ENCODE data around the gene RDH12.
"Not testable (repeated sequence)": the region's sequence is repeated elsewhere in the genome, so short reads cannot be mapped to it uniquely, and the experiment has no call there.

Gene RDH12

DNA sequence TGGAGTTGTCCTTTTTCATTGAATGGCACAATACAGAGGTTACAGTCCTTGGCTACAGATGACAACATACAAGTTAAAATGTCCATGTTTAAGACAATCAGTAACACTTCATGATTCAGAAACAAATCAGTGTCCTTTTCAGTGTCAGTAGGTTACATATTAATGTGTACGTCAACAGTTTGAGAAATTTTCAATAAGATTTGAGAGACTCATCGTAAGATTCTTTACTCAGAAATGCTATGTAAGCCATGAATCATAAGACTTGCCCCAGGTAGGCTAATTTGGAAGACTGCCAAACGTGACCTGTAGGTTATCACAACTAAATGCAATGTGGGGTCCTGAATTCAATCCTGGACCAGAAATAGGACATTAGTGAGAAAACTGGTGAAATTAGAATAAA is 3.5 kb downstream of the RDH12 start:
- no peak for DNase-seq (ENCODE audit: low spot score)

DNA sequence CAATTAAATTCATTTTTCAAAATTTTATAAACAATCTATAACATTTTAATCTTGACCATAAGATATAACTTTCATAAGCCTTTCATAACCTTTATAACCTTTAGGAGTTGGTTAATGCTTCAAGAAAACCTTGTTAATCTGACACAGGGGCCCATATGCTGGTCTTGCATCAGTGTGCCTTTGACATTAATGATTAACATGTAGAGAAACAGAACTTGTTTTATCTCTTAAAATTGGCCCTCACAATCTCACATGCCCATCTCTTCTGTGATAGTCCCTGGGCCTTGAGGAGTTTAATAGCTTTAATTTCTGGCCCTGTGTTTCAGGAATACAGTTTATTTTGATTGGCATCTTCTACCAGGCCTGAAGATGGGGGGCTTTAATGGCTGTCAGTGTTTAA is 7.7 kb downstream of the RDH12 start:
- DNase-seq (ENCODE audit: low spot score) = not testable (repeated sequence)

DNA sequence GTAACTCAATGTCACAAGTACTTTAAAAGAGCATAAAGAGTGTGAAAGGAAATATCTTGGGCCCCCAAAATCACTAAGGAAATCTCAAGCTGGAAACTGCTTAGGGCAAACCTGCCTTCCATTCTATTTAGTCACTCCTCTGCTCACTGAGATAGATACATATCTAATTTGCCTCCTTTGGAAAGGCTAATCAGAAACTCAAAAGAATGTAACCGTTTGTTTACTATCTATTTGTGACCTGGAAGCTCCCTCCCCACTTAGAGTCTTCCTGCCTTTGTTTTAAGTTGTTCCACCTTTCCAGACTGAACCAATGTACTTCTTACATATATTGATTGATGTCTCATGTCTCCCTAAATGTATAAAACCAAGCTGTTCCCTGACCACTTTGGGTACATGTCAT is 8.1 kb downstream of the RDH12 start:
- DNase-seq (ENCODE audit: low spot score) = not testable (repeated sequence)

DNA sequence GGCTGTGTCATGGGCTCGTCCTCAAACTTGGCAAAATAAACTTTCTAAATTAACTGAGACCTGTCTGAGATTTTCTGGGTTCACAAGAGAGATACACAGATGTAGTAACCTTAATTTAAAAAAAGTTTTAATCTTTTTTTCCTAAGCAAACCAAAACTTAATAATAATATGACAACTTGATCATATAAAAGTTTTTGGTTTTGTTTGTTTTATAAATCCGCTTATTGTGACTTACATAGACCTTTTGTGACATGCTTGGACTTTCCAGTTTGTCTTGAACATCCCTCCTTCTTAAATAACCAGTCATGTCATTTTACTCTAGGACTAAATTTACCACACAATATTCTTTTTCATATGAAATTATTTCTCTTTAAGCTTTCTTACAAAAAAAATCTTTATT is 8.5 kb downstream of the RDH12 start:
- no peak for DNase-seq (ENCODE audit: low spot score)

DNA sequence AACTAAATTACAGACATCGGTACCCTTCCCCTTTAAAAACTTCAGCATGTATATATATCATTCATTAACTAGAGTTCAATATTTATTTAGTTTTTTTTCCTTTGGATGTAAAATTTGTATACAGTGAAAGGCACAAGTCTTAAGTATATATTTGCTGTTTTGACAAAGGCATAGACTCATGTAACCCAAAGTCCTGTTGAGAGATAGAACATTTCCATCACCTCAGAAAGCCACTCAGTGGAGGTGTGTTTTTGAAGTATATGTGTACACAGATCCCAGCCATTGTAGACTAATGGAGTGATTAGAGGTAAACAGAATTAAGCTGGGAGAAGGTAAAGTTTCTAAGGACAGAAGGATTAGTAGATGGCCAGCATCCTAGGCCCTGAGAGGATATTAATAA is 15.4 kb downstream of the RDH12 start:
- no peak for DNase-seq (ENCODE audit: low spot score)

DNA sequence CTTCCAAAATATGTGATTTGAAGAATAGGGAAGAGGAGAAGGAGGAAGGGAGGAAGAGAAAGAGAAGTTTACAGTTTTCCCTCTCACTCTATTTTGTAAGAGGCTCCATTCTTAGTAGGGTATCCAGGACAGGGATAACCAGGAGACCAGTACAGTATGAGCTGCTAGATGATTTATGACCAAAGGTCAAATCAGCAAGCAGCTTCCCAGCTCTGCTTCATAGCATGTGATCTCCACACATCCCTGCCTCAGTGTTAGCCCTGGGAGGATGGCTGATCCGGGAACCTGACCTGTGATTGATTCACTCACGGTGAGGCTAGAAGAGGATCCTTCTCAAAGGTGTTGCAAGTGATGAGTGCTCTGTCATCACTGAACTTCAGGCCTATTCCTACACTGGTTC is 16.6 kb downstream of the RDH12 start:
- no peak for DNase-seq (ENCODE audit: low spot score)

DNA sequence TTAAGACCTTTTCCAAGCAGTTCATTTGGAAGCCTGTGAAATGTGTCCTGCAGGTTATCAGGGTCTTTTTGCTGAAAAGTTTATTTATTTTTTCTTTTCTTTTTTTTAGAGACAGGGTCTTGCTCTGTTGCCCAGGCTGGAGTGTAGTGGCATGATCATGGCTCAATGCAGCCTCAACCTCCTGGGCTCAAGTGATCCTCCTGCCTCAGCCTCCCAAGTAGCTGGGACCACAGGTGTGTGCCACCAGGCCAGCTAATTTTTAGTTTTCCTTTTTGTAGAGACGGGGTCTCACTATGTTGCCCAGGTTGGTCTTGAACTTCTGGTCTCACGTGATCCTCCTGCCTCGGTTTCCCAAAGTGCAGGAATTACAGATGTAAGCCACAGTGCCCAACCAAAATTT is 17.7 kb downstream of the RDH12 start:
- not testable (repeated sequence) for DNase-seq (ENCODE audit: low spot score)

DNA sequence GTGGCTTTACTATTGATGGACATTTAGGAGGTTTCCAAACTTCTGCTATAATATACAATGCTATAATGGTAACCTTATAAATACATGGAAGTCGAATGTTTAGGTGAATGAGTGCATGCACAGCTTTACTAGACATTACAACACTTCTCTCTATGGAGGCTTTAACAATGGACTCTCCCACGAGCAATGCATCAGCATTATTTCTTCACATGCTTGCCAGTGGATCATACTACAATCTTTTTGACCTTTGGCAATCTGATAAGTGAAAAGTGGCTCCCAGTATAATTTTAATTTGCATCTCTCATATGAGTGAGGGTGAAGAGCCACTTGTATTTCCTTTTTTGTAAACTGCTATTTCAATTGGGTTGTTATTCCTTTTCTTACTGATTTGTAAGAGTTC is 18.2 kb downstream of the RDH12 start:
- DNase-seq (ENCODE audit: low spot score) = no peak

DNA sequence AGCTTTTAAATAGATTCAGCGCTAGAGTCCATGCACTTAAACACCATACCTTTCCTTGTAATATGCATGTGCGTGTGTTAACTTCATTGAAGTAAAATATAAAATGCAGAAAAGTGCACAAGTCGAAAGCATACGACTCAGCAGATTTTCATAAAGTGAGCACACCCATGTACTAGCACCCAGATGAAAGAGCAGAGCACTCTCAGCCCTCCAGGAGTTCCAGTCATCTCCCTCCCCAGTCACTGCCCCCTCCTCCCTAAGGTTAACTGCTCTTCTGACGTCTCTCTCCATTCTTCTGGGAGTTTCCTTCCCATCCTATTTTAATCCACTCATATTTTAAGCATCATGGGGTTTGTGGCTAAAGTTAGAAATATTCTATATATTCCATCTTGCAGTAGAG is 20.2 kb downstream of the RDH12 start:
- no peak for DNase-seq (ENCODE audit: low spot score)

DNA sequence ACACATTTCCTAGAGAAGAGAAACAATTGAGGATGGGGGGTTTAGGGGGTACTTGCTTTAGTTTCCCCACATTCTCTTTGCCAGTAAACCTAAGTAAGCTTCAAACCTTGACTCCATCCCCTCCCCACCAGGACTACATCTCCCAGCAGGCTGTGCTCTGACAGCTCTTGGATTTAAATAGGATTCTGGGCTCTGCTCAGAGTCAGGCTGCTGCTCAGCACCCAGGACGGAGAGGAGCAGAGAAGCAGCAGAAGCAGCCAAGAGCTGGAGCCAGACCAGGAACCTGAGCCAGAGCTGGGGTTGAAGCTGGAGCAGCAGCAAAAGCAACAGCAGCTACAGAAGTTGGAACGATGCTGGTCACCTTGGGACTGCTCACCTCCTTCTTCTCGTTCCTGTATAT is 20.6 kb downstream of the RDH12 start:
- DNase-seq (ENCODE audit: low spot score) = no peak

DNA sequence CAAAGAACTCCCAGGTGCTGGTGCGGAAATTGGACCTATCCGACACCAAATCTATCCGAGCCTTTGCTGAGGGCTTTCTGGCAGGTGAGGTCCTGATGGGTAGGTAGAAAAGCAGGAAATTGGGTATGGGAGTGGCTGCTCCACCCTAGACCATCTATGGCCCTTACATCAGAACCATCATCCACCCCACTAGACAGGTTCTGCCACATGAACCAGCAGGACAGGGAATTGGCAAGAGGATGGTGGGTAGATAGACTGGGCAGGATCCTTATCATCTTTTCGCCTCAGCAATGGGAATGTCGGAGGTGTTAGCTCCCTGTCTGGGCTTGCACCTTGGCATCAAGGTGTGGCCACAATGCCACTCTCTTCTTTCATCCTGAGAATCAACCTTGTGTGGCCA is 23.5 kb downstream of the RDH12 start:
- no peak for DNase-seq (ENCODE audit: low spot score)

DNA sequence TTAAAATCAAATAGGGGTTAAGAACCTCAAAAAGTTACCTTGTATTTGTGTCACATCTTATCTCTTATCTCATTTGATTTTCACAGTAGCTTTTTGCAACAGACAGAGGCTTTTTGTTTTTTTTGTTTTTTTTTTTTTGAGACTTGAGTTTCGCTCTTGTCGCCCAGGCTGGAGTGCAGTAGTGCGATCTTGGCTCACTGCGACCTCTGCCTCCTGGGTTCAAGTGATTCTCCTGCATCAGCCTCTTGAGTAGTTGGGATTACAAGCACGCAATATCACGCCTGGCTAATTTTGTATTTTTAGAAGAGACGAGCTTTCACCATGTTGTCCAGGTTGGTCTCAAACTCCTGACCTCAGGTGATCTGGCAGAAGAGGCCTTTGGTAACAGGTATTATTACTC is 25.7 kb downstream of the RDH12 start:
- DNase-seq (ENCODE audit: low spot score) = no peak

DNA sequence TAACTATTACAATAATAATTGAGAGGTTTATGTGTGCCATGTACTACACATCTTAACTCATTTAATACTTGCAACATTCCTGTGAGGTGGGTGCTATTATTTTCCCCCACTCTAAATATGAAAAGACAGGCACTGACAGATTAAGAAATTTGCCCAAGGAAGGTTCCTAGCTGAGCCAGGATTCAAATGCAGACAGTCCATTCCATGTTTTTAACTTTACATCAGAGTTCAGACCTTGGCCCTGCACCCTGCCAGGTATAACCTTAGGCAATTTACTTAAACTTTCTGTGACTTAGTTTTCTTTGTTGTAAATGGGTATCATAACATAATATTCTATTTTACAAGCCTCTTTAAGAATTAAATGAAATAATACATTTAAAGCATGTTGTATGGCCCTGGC is 26.6 kb downstream of the RDH12 start:
- no peak for DNase-seq (ENCODE audit: low spot score)

DNA sequence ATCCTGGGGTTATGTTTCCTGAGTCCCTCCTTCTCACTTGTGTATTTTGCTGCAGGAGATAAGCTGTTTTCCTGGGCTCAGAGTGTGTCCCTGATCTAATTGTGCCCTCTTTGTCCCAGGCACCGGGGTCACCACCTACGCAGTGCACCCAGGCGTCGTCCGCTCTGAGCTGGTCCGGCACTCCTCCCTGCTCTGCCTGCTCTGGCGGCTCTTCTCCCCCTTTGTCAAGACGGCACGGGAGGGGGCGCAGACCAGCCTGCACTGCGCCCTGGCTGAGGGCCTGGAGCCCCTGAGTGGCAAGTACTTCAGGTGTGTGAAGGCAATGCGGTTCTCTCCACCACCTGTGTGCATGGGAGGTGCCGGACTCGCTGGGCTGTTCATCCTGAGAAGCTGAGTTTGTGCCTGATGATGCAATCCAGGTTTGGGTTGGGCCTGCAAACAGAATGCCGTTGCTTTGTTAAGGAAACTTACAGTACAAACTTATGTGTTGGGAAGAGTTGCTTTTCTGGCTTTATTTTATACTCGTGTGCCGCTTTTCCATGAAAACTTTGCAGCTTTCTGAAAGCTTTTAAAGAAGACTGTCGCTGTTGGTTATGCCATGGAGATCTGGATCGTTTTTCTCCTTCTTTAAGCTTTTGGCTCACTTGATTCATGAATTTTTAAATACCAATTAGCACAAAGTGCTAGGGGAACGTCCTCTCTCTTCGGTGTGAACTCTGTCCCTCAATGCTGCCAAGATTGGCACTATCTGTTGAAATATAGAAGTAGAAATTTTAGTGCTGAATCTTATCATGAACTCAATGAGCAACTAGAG is 27.6 kb downstream of the RDH12 start:
- DNase-seq (ENCODE audit: low spot score) = no peak

DNA sequence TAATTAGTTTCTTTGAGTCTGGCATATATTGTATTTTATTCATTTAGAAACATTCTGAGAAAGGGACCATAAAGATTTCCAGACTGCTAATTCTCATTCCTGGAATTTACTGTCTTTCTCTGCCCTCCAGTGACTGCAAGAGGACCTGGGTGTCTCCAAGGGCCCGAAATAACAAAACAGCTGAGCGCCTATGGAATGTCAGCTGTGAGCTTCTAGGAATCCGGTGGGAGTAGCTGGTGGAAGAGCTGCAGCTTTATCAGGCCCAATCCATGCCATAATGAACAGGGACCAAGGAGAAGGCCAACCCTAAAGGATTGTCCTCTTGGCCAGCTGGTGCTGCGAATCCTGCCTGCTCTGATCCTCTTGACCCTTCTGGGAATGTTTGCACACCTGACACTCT is 31.9 kb downstream of the RDH12 start:
- DNase-seq (ENCODE audit: low spot score) = no peak

DNA sequence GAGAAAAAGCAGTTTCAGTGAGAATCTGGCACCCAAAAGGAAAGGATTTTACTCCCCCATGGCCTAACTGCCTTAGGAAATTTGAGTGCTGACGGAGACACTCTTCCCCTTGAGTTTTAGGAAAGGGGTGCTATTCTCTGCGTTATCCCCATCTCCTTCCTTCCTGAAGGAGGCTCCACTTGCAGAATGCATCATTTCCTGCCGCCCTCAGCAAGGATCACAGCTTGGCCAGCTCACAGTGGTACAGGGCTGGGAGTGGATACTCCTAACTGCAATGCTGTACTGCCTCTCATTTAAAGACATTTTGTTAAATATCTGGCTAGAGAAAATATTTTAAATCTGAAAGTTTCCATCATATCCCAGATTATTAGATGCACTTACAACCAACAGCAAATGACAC is 33.0 kb downstream of the RDH12 start:
- DNase-seq (ENCODE audit: low spot score) = no peak

DNA sequence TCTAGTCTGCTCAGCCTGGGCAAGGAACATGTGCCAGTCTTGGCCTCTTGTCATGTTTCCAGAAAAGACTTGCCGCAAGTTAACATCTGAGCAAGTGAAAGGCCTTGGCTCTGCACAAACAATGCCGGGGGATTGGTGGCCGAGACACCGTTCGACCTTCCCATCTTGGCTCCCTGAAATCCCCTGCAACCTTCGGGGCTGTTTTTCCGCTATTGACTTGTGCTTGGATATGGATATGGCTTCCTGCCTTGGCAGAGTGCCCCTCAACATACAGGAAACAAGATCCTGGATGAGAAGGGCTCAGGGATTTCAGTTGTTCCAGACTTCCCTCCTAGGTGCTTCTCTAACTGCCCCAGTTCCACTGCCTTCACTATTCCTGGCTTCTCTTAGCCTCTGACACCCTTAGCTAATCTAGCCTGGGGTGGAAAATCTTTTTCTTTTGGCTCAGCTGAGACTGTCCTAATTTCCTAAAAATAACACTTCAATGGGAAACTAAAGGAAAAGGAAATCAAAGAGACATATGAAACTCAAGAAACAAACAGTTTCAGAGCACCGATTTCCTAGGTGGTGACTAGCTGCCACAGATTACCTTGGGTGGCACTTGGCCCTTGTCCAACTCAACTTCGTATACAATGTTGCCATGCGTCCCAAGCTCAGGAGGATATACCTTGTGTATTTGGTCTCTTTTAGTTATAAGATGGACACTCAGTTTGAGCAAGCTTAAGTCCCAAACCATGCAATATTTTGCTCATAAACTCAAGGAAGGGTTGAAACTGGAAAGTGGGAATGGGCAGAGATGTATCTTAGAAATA is 33.9 kb downstream of the RDH12 start:
- no peak for DNase-seq (ENCODE audit: low spot score)

DNA sequence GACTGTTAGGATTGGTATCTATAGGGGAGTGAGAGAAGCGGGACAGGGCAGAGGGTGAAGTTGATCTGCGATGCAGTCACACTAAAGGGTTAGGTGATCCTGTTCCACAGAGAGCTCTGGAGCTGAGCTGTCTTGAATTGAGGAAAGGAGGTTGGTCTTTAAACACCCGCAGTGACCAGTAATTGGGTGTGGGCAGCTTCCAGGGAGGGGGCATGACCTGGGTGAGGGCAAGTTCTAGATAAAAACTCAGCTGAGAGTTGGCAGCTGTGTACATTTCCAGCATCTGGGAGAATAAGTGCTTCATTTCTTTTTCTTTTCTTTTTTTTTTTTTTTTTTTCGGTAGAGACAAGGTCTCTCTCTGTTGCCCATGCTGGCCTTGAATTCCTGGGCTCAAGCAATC is 35.1 kb downstream of the RDH12 start:
- DNase-seq (ENCODE audit: low spot score) = no peak

DNA sequence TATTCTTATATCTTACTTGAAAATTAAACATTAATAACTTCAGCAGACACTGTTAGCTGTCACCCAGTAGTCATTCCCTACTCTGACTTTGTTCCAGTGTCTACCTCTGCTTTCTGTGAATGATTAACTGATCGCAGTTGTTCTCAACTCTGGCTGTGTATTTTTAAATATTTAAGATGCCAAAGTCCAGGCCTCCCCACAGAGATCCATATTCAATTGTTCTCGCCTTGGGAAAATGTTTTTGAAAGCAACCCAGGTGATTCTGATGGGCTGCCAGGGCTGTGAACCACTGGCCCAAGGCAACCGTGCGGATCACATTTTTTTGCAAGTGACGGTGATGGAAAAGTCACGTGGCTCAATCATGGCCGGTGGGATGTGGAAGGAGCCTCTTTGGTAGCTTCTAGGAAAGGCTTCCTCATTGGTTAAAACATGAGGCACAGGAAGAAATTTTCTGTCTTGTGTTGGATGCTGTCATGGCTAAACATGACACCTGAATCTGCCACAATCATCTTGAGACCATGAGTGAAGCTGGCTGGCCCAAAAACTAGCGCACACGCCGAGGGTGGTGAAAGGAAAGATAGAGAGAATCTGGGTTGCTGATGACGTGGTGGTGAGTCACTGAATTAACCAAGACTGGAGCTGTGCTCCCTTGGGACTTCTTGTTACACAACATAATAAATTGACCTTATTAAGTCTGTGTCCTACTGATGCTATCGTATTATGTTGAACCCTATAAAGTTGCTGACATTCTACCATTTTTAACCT is 37.2 kb downstream of the RDH12 start:
- peak; percentile 64 for DNase-seq (ENCODE audit: low spot score)

DNA sequence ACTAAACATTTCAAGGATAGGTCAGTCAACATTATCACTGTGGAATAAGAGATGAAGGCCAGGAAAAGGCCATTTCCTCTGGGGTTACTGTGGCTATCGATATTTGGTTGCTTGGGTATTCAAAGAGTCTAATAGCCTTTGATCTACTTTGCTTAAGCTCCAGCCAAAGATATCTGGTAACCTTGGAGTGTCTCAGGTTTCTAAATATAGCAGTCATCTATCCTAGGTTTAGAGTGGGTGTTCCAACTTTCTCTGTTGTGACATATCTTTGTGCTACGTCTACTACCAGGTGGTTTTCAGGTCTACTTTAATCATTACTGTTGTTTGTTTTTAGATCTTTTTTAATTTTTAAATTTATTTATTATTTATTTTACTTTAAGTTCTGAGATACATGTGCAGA is 42.4 kb downstream of the RDH12 start:
- no peak for DNase-seq (ENCODE audit: low spot score)

DNA sequence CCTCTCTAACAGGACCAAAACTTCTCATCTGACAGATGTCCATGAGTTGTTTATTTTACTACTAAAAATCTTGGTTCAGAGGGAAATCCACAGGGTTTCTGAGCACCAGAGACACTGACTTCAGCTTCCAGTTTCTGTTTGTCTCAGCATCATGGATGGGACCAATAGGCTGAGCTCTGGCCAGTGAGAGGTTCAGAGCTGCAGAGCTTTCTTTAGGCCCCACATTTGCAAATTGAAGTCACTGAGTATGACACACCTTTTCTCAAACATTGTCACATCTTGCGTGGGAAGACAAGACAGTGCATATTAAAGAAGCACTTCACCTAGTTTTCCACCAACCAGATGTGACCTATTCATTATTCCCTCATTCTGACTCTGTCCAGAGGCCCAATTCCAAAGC is 45.2 kb downstream of the RDH12 start:
- DNase-seq (ENCODE audit: low spot score) = no peak

DNA sequence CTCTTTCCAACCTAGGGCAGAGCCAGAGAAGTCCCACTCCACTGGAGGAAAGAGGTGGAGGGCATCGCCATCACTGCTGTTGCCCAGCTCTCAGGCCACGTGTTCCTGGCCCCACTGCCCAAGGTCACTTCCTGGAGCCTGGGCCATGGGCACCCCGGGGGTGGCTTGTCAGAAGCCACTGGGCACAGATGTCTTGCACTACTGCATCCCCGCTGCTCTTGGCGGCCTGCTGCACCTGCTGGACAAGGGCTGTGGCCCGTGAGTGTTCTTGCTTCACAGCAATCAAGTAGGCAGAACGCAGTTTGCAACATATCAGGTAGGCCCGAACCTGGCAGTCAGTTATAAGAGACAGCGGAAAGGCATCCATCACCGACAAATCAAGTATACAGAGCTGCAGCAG is 46.6 kb downstream of the RDH12 start:
- no peak for DNase-seq (ENCODE audit: low spot score)

All from HuH-7 (cell line).